Measurements from ENCODE around the gene IGFLR1.

Gene IGFLR1

DNA sequence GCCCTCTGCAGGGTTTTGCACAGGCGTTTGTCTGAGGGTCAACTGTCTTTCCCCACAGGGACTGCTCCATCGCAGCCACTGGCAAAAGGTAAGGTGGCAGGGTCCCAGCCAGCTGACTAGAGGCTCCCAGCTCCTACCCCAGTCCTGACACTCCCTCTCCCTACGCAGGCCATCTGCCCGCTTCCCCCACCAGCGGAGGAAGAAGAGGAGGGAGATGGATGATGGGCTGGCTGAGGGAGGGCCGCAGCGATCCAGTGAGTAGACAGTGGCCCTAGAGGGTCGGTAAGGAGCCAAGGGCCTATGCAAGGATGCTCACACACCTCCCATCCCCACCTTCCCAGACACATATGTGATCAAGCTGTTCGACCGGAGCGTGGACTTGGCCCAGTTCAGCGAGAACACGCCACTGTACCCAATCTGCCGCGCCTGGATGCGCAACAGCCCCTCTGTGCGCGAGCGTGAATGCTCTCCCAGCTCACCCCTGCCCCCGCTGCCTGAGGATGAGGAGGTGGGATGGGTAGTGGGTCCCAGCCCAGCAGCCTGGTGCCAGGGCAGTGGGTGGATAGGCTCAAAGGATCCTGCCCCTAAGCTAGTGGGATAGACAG is 10.6 kb upstream of the IGFLR1 start:
- DNase-seq (ENCODE audit: insufficient read length, low spot score) (no peak), FAIRE-seq (no peak)
- TF ChIP-seq, protein P1, sequence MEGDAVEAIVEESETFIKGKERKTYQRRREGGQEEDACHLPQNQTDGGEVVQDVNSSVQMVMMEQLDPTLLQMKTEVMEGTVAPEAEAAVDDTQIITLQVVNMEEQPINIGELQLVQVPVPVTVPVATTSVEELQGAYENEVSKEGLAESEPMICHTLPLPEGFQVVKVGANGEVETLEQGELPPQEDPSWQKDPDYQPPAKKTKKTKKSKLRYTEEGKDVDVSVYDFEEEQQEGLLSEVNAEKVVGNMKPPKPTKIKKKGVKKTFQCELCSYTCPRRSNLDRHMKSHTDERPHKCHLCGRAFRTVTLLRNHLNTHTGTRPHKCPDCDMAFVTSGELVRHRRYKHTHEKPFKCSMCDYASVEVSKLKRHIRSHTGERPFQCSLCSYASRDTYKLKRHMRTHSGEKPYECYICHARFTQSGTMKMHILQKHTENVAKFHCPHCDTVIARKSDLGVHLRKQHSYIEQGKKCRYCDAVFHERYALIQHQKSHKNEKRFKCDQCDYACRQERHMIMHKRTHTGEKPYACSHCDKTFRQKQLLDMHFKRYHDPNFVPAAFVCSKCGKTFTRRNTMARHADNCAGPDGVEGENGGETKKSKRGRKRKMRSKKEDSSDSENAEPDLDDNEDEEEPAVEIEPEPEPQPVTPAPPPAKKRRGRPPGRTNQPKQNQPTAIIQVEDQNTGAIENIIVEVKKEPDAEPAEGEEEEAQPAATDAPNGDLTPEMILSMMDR (IDR thresholded peaks at IDR 0.05; ENCODE audit: insufficient read depth, missing control alignments) = no peak

DNA sequence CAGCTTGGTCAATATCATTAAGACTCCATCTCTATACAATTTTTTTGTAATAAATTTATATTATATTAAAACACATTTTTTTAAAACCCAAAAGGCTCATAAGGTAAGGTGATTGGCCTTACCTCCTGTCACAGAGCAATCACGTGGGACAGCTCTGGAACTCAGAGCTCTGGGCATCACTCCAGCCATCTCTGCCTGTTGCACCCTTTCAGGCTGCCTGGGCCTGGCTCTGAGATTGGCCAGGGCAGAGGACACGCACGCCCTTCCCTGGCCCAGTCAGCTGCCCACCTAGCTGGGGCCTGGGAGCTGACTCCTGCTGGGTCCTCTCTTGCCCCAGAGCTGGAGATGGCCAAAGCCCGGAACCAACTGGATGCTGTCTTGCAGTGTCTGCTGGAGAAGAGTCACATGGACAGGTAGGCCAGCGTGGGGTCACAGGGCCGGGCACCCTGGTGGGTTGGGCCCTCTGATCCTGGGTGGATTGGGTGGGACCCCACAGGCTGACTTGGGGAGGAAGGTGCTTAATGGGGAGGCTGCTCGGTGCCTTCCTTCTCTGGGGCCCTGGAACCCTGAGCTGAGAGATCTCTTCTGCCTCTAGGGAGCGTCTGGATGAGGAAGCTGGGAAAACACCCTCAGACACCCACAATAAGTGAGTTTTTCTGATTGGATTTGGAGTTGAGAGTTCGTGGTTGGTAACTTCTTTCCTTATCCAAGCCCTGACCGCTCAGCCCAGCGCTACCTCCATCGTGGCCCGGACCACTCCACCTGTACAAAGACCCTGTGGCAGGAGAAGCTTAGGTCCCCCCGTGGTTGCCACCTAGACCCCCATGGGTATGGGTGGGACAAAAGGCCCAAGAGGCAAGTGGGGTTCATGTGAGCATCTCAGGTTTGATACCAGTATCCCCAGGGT is 9.8 kb upstream of the IGFLR1 start:
- DNase-seq (ENCODE audit: insufficient read length, low spot score) = no peak
- FAIRE-seq = no peak
- TF ChIP-seq, protein P1 (IDR thresholded peaks at IDR 0.05; ENCODE audit: insufficient read depth, missing control alignments) = no peak

DNA sequence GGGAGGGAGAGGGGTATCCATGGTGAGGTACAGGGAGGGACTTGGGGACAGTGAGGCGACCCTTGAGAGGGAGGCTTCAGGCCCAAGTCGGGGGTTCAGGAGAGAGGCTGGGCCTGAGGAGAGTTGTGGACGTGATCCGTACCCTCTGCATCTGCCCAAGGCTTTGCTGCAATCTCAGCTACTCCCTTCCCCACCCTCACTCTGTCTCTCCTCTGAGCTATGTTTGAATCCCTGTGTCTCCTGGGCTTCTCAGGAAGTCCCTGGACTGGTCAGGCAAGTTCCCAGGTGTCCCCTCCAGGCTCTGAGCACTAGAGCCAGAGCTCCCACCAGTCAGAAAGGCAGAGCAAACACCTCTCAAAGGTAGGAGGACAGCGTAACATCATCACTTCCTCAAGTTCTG is 7.9 kb upstream of the IGFLR1 start:
- TF ChIP-seq, protein P1 (IDR thresholded peaks at IDR 0.05; ENCODE audit: insufficient read depth, missing control alignments) = no peak
- no peak for DNase-seq (ENCODE audit: insufficient read length, low spot score)
- FAIRE-seq = no peak

DNA sequence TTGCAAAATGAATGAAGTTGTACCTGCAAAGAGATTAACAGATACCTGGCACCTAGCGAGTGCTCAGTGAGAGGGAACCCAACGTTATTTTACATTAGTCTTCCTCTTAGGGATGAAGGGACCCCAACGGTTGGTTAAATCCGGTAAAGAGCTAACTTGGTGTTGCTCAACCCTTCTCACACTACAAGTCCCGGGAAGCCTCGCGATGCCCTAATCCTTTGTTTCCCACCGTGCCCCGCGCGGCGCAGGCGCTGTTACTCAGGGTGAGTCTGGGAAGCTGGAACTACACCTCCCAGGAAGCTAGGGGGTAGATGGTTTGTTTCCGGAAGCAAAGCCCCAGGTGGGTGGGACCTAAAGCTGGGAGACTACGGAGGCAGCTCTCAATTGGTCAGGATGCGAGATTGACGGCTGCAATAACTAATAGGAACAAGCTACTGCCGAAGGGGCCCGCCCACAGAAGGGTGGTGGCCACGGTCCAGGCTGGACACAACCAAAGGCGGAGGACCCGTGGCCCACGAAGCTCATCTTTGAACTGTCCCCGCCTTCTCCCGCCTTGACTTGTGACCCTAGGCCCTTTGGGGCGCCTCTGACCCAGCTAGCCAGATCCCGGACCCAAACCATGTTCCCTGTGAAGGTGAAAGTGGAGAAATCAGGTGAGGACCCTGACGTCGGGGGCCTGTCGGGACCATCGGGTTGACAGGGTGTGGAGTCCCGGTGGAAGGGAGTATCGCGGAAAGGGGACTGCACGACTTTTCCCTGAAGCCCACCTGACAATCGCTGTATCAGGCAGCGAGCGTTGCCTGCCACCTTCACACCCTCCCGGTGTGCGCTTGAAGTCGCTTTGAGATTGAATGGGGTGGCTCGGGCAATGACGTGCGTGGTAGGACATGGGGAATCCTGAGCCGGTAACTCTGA is 6.1 kb upstream of the IGFLR1 start, which contains the start of gene LIN37:
Gene LIN37, plus strand, starts transcription at position 471 of the 915 bp plus-strand sequence. Its CDS starts 149 bp downstream, at position 620.
- TF ChIP-seq, protein P1 (IDR thresholded peaks at IDR 0.05; ENCODE audit: insufficient read depth, missing control alignments) = no peak
- FAIRE-seq (peak; percentile 21), DNase-seq (ENCODE audit: insufficient read length, low spot score) (no peak)

DNA sequence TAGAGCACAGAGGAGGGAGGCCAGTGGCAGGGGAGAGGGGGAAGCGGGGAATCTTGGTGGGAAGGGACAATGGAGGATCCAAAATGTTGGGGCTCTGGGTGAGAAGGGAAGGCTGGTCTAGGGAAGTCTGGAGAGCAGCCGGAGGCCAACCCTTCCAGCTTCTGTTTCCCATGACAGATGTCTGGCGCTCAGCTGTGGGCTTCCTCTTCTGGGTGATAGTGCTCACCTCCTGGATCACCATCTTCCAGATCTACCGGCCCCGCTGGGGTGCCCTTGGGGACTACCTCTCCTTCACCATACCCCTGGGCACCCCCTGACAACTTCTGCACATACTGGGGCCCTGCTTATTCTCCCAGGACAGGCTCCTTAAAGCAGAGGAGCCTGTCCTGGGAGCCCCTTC is 4.3 kb upstream of the IGFLR1 start:
- TF ChIP-seq, protein P1 (IDR thresholded peaks at IDR 0.05; ENCODE audit: insufficient read depth, missing control alignments) = no peak
- no peak for FAIRE-seq
- no peak for DNase-seq (ENCODE audit: insufficient read length, low spot score)

DNA sequence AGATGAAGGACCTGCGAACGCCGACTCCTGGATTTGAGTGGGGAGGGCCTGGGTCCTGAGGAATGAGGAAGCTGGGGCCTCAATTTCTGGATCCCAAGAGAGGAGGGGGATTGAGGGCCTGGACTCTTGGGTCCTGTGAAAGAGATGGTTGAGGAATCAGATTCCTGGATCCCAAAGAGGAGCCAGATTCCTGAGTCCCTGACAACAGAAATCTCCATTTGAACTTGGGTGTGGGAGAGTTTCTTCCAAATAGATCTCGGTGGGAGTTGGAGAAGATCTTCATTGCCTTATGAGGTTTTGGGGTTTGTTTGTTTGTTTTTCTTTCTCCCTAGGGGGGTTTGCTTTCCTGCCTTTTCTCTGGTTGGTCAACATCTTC is 3.8 kb upstream of the IGFLR1 start:
- FAIRE-seq (no peak), DNase-seq (ENCODE audit: insufficient read length, low spot score) (no peak)
- TF ChIP-seq, protein P1 (IDR thresholded peaks at IDR 0.05; ENCODE audit: insufficient read depth, missing control alignments) = no peak
